HEK293 (cell line): Measurements from ENCODE around the gene PDE1C.

Source experiments
- BCL11A ChIP-seq: fragments of 450-650 bp; formaldehyde crosslinking; IDR thresholded peaks from 2 replicates; pipeline ENCODE4 v1.5.1; 2016; ENCODE audit warnings: low read depth, missing biosample characterization, missing genetic modification characterization
- CTCF ChIP-seq: fragments of 450-650 bp; formaldehyde crosslinking; IDR thresholded peaks from 2 replicates; pipeline ENCODE4 v1.5.1; 2016; ENCODE audit warnings: missing biosample characterization, missing genetic modification characterization
- HOXA7 ChIP-seq: sonication (generic); formaldehyde crosslinking; IDR thresholded peaks from 2 replicates; pipeline ENCODE4 v1.8.1; 2022; ENCODE audit warnings: missing genetic modification reagents, borderline replicate concordance
- REST ChIP-seq: fragments of 450-650 bp; formaldehyde crosslinking; IDR thresholded peaks from 2 replicates; pipeline ENCODE4 v1.5.1; 2016; ENCODE audit warnings: missing biosample characterization, missing genetic modification characterization
- TCF7L2 ChIP-seq: IDR thresholded peaks from 2 replicates; pipeline ENCODE4 v1.6.1; 2011; ENCODE audit warnings: low read depth, mild to moderate bottlenecking, inconsistent platforms, low read length, moderate library complexity, borderline replicate concordance
- YY1 ChIP-seq: fragments of 450-650 bp; formaldehyde crosslinking; IDR thresholded peaks from 2 replicates; pipeline ENCODE4 v1.5.1; 2018; ENCODE audit warnings: missing biosample characterization, missing genetic modification characterization
- ZBTB8A ChIP-seq: fragments of 450-650 bp; formaldehyde crosslinking; IDR thresholded peaks from 2 replicates; pipeline ENCODE4 v1.5.1; 2016; ENCODE audit warnings: missing biosample characterization, missing genetic modification characterization
- ZNF10 ChIP-seq: fragments of 450-650 bp; formaldehyde crosslinking; IDR thresholded peaks from 2 replicates; pipeline ENCODE4 v1.5.1; 2017; ENCODE audit warnings: missing biosample characterization, missing genetic modification characterization
- ZNF19 ChIP-seq: fragments of 450-650 bp; formaldehyde crosslinking; IDR thresholded peaks from 2 replicates; pipeline ENCODE4; 2016; ENCODE audit warnings: missing biosample characterization, missing genetic modification characterization, low read depth
- ZSCAN5A ChIP-seq: fragments of 450-650 bp; formaldehyde crosslinking; IDR thresholded peaks from 2 replicates; pipeline ENCODE4 v1.5.1; 2016; ENCODE audit warnings: missing biosample characterization, missing genetic modification characterization
- ZXDB ChIP-seq: fragments of 450-650 bp; formaldehyde crosslinking; IDR thresholded peaks from 2 replicates; pipeline ENCODE4 v1.5.1; 2016; ENCODE audit warnings: missing biosample characterization, missing genetic modification characterization

GRCh38 chr7:32089678-32090077, 19.5 kb upstream of the PDE1C start:
- no peak for TF ChIP-seq ZBTB8A
- no peak for TF ChIP-seq TCF7L2
- TF ChIP-seq ZNF19 (tag by site-specific recombination): no peak
- no peak for TF ChIP-seq ZNF10 (tag by site-specific recombination)
- TF ChIP-seq BCL11A (tag by site-specific recombination): no peak
- no peak for TF ChIP-seq HOXA7 (CRISPR knock-in tag)
- no peak for TF ChIP-seq CTCF (tag by site-specific recombination)
- TF ChIP-seq ZXDB (tag by site-specific recombination): no peak
- no peak for TF ChIP-seq ZSCAN5A
- no peak for TF ChIP-seq YY1 (tag by site-specific recombination)
- no peak for TF ChIP-seq REST (tag by site-specific recombination)
